Stimulated activated naive B cell treated with anti-CD40 and anti-IgM and Interleukin-4, amounts not matched to agents 10 μg/mL and 1 μg/mL and 100 μg/mL, for 72 hours (primary cell): ENCODE results near the gene AOC1.

Source experiments
- ATAC-seq, 2 donors: fragments of 150-1000 bp; cut with Tn5 transposase; replicated peaks; 2 replicates each; pipeline ENCODE4 v1.10.0; 2021; ENCODE audit warnings: moderate library complexity in 1 of 2
- DNase-seq: peaks from one replicate; pipeline ENCODE4 v3.0.0; 2021
- H3K27ac Mint-ChIP-seq: one replicate; pipeline ENCODE4 v1.8.0; 2022; ENCODE audit warnings: mild to moderate bottlenecking, mixed read lengths
- H3K27me3 Mint-ChIP-seq, 2 donors: one replicate each; pipeline ENCODE4 v1.8.0; 2022; ENCODE audit warnings: mixed read lengths in 2 of 2
- H3K36me3 Mint-ChIP-seq, 2 donors: one replicate each; pipeline ENCODE4 v1.8.0; 2022; ENCODE audit warnings: mixed read lengths in 2 of 2, mild to moderate bottlenecking in 1 of 2
- H3K4me1 Mint-ChIP-seq, 2 donors: one replicate each; pipeline ENCODE4 v1.8.0; 2022; ENCODE audit warnings: mixed read lengths in 2 of 2, mild to moderate bottlenecking in 1 of 2
- H3K4me3 Mint-ChIP-seq, 2 donors: one replicate each; pipeline ENCODE4 v1.8.0; 2022; ENCODE audit warnings: mild to moderate bottlenecking in 2 of 2, mixed read lengths in 2 of 2, moderate library complexity in 1 of 2
- H3K9me3 Mint-ChIP-seq, 2 donors: one replicate each; pipeline ENCODE4 v1.8.0; 2022; ENCODE audit warnings: mixed read lengths in 2 of 2, mild to moderate bottlenecking in 1 of 2

AOC1 gene

GRCh38 chr7:150877536-150877935 is 25.2 kb downstream of the AOC1 start:
- peaks cover 27 to 42% of the 10 kb centered on the region in 2 donors for H3K27me3 Mint-ChIP-seq
- ATAC-seq (no peak), DNase-seq (no peak)
- no peak overlapping the region for H3K4me3 Mint-ChIP-seq
- peaks cover 2 to 11% of the 10 kb centered on the region in 2 donors for H3K36me3 Mint-ChIP-seq
- H3K9me3 Mint-ChIP-seq, result peaks cover 21 to 29% of the 10 kb centered on the region in 2 donors
- H3K27ac Mint-ChIP-seq, result no peak overlapping the region
- H3K4me1 Mint-ChIP-seq, result peaks cover 0 to 5% of the 10 kb centered on the region in 2 donors

- Mint-ChIP-seq H3K27me3 (peaks cover 26 to 36% of the 10 kb centered on the region in 2 donors), H3K9me3 (peaks cover 29 to 30% of the 10 kb centered on the region in 2 donors), H3K36me3 (peaks cover 2 to 11% of the 10 kb centered on the region in 2 donors), H3K4me3 (no peak overlapping the region), H3K4me1 (peaks cover 0 to 5% of the 10 kb centered on the region in 2 donors), H3K27ac (no peak overlapping the region)
- ATAC-seq, result no peak
- no peak for DNase-seq
Measured at GRCh38 chr7:150879345-150879744, 27.0 kb downstream of the AOC1 start.

- DNase-seq (no peak), ATAC-seq (no peak)
- peaks cover 32 to 42% of the 10 kb centered on the region in 2 donors for H3K9me3 Mint-ChIP-seq
- no peaks in the 10 kb centered on the region for H3K4me1 Mint-ChIP-seq
- peaks cover 2 to 16% of the 10 kb centered on the region in 2 donors for H3K36me3 Mint-ChIP-seq
- H3K27me3 Mint-ChIP-seq, result peaks cover 13 to 21% of the 10 kb centered on the region in 2 donors
- no peak overlapping the region for H3K27ac Mint-ChIP-seq
- no peak overlapping the region for H3K4me3 Mint-ChIP-seq
Measured at GRCh38 chr7:150881189-150881588, 28.9 kb downstream of the AOC1 start.

DNA sequence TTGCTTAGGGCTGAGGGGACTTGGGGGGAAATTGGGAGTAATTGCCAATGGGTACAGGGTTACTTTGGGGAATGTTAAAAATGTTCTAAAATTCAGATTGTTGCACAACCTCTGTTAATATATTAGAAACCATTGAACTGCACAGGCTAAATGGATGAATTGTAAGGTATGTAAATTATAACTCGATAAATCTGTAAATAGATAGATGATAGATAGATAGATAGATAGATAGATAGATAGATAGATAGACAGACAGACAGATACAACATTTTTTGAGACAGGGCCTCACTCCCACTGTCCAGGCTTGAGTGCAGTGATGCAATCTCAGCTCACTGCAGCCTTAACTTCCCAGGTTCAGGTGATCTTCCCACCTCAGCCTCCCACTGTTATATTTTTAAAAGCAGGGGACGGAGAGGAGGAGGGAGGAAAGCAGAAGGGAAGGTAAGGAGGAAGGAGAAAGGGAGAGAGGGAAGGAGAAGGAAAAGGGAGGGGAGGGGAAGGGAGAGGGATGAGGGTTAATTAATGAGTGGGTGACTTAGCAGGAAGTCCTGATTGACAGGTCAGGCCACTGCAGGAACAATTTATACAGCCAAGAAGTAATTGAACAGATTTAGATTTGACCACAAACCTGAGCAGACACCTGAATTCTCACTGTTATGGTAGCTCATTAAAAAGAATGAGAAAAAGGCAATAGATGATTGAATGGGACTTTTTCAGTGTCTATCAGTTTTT is 38.7 kb downstream of the AOC1 start:
- H3K36me3 Mint-ChIP-seq, result peaks cover 0 to 4% of the 10 kb centered on the region in 2 donors
- DNase-seq, result no peak
- H3K4me3 Mint-ChIP-seq, result no peak overlapping the region
- peaks cover 8 to 17% of the 10 kb centered on the region in 2 donors for H3K27me3 Mint-ChIP-seq
- H3K9me3 Mint-ChIP-seq, result peaks cover 13 to 15% of the 10 kb centered on the region in 2 donors
- H3K4me1 Mint-ChIP-seq, result peaks cover 0 to 5% of the 10 kb centered on the region in 2 donors
- H3K27ac Mint-ChIP-seq, result no peak overlapping the region
- no peak for ATAC-seq

DNA sequence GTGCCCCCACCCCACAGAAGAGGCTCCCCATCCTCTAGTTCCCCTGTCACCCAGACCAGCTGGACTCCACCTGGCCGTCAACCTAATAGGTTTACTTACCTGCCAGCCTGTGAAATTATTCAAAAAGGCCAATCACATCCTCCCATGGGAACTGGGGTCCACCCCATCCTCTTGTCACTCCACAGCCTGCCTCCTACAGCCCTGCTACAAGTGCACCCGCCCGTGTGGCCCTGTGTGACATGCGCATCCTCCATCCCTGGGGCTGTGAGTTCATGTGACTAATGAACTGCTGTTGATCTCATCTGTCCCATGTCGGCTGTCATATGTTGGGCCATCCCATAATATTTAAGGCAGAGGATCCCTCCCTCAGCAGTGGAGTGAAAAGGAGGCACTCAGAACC is 39.4 kb downstream of the AOC1 start:
- ATAC-seq (peak in 1 of 2 donors; percentile 54), DNase-seq (no peak)
- Mint-ChIP-seq H3K36me3 (peaks cover 0 to 4% of the 10 kb centered on the region in 2 donors), H3K9me3 (peaks cover 9 to 13% of the 10 kb centered on the region in 2 donors), H3K27me3 (peaks cover 14 to 25% of the 10 kb centered on the region in 2 donors), H3K27ac (no peak overlapping the region), H3K4me3 (no peak overlapping the region), H3K4me1 (peaks cover 0 to 6% of the 10 kb centered on the region in 2 donors)

DNA sequence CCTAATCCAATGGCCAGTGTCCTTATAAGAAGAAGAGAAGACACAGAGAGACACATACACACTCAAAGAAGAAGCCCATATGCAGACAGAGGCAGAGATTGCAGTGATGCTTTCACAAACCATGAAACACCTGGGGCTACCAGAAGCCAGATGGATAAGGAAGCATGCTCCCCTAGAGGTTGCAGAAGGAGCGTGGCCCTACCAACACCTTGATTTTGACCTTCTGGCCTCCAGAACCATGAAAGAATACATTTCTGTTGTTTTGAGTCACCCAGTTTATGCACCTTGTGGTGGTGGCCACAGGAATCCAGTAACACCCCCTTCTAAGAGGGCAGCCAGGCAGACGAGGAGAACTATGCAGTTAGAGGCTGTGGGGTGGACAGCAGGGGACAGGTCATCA is 43.5 kb downstream of the AOC1 start:
- H3K4me3 Mint-ChIP-seq, result no peak overlapping the region

GRCh38 chr7:150896562-150897209 is 44.4 kb downstream of the AOC1 start:
- H3K9me3 Mint-ChIP-seq, result peaks cover 4 to 9% of the 10 kb centered on the region in 2 donors
- no peak overlapping the region for H3K27ac Mint-ChIP-seq
- DNase-seq (no peak), ATAC-seq (no peak)
- peaks cover 45 to 51% of the 10 kb centered on the region in 2 donors for H3K27me3 Mint-ChIP-seq
- H3K4me1 Mint-ChIP-seq, result peaks cover 19 to 21% of the 10 kb centered on the region in 2 donors
- no peak overlapping the region for H3K4me3 Mint-ChIP-seq
- H3K36me3 Mint-ChIP-seq, result peaks cover 0 to 4% of the 10 kb centered on the region in 2 donors

More for the DNA sequence above, 43.5 kb downstream of the AOC1 start:
- Mint-ChIP-seq H3K9me3 (peaks cover 4 to 9% of the 10 kb centered on the region in 2 donors), H3K27ac (no peak overlapping the region), H3K27me3 (peaks cover 36 to 42% of the 10 kb centered on the region in 2 donors), H3K36me3 (peaks cover 0 to 4% of the 10 kb centered on the region in 2 donors), H3K4me1 (peaks cover 19 to 21% of the 10 kb centered on the region in 2 donors)
- no peak for ATAC-seq
- DNase-seq, result no peak

DNA sequence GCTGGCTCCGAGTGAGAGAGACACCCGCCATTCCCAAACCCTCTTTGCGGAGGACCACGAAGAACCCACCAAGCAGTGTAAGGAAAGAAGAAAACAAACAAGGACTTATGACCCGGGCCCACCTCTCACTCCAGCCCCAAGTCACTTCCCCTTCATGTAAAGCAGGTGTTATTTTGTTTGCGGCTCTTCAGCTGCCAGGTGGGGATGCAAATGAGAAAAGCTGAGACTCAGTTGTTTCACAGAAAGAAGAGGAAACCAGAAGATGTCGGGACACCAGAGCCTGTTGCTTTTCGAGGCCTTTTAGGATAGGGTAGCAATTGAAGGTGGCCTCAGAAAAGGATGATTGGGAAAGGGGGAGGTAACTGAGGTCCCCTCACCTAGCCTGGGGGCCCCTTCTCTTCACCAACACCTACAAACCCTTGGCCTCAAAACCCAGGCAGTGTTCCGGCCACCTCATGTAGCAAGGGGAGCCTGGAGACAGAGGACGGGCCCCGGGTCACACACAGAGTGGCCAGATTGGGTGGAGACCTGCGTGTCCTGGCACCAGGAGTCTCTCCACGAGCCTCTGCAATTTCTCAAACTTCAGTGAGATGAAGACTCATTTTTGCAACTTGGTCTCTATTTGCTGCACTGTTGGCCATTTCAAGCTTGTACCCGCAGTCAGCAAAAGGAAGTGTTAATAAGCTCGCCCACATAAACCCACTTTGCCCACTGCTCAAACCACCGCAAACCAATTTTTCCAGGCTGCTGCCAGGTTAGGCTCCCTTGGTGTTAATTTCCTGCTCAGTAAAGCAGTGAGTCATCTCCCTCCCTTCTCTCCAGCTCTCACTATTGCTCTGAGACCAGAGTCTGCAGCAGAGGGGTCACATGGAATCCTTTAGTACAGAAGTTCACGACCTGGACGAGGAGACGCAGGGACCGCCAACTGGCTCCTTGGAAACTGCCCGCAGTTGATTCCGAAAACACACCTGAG is 45.5 kb downstream of the AOC1 start:
- no peak for DNase-seq
- peak; percentile 61 to 73 for ATAC-seq
- no peak overlapping the region for H3K27ac Mint-ChIP-seq
- H3K36me3 Mint-ChIP-seq, result peaks cover 0 to 4% of the 10 kb centered on the region in 2 donors
- H3K27me3 Mint-ChIP-seq, result peaks cover 55 to 62% of the 10 kb centered on the region in 2 donors
- H3K4me1 Mint-ChIP-seq, result peaks cover 19 to 21% of the 10 kb centered on the region in 2 donors
- peaks cover 4 to 9% of the 10 kb centered on the region in 2 donors for H3K9me3 Mint-ChIP-seq
- H3K4me3 Mint-ChIP-seq, result no peak overlapping the region

DNA sequence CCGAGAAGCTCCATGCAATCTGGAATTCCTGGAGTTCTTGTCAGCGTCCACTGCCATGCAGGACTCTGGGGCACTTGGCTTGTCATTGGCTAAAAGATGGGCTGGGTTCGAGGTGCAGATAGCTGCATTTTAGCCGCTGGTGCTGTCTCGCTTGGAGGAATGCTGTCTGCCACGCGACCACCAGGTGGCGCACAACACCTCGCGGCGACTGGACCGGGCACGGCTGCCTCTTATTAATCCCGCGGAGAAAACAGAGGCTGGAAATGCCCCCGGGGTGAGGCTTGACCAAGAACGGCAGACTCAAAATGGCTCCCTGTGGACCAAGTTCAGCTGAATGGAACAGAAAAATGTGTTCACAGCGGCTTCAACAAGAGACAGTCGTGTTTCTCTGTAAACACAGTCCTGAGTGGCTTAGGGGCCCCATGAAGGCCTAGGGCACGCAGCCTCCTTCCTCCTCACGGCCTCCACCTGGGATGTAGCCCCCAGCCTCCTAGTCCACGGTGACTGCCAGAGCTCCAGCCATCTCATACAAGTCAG is 46.2 kb downstream of the AOC1 start:
- no peaks in the 10 kb centered on the region for H3K36me3 Mint-ChIP-seq
- peaks cover 61 to 69% of the 10 kb centered on the region in 2 donors for H3K27me3 Mint-ChIP-seq
- peaks cover 4 to 6% of the 10 kb centered on the region in 2 donors for H3K9me3 Mint-ChIP-seq
- no peak overlapping the region for H3K4me3 Mint-ChIP-seq
- H3K27ac Mint-ChIP-seq, result no peak overlapping the region
- ATAC-seq (peak; percentile 82), DNase-seq (peak; percentile 52)
- H3K4me1 Mint-ChIP-seq, result peaks cover 22 to 25% of the 10 kb centered on the region in 2 donors

- H3K36me3 Mint-ChIP-seq, result no peaks in the 10 kb centered on the region
- no peaks in the 10 kb centered on the region for H3K9me3 Mint-ChIP-seq
- no peak overlapping the region for H3K4me3 Mint-ChIP-seq
- ATAC-seq (no peak), DNase-seq (no peak)
- H3K4me1 Mint-ChIP-seq, result peaks cover 22 to 28% of the 10 kb centered on the region in 2 donors
- peaks cover 71 to 81% of the 10 kb centered on the region in 2 donors for H3K27me3 Mint-ChIP-seq
- H3K27ac Mint-ChIP-seq, result no peak overlapping the region
Measured at GRCh38 chr7:150900675-150901074, 48.4 kb downstream of the AOC1 start.

DNA sequence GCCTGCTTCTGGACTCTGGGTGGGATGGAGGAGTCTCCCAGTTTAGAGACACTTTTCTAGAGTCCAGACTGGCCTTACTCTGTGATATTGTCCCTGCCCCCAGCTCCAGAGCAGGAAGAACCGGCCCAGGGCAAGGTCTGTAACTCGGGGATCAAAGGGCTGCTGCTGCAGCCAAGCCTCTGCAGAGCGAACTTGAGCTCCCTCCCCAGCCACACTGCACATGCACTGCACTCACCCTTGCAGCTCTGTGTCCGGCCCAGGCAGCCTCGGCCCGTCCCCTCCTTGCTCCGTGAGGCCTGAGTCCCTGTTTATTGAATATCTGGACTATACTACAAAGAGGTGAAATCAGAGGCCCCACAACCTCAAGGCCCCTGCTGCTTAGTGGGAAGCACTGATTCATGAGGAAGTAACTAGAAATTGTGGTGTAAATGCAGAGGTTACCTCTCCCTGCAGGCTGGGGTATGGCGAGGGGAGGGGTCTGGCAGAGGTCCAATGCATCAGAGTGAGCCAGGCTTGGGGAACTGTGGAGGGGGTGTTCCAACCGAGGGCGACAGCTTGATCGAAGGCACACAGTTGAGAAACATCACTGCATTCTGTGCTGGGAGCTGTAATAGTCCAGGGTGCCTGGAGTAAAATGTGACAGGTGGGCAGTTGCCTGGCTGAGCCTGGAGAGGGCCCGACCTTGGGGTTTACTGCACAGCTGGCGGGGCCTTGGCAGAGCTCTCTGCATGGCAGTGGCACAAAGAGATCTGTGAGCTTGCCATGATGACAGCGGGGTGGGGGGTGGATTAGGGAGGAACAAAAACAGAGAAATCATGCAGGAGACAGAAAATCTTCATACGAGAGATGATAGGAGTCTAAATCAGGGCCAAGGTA is 49.1 kb downstream of the AOC1 start:
- H3K27me3 Mint-ChIP-seq, result peaks cover 69 to 81% of the 10 kb centered on the region in 2 donors
- no peak for DNase-seq
- H3K27ac Mint-ChIP-seq, result no peak overlapping the region
- H3K4me1 Mint-ChIP-seq, result peaks cover 19 to 28% of the 10 kb centered on the region in 2 donors
- no peaks in the 10 kb centered on the region for H3K36me3 Mint-ChIP-seq
- H3K4me3 Mint-ChIP-seq, result no peak overlapping the region
- no peaks in the 10 kb centered on the region for H3K9me3 Mint-ChIP-seq
- ATAC-seq, result no peak

DNA sequence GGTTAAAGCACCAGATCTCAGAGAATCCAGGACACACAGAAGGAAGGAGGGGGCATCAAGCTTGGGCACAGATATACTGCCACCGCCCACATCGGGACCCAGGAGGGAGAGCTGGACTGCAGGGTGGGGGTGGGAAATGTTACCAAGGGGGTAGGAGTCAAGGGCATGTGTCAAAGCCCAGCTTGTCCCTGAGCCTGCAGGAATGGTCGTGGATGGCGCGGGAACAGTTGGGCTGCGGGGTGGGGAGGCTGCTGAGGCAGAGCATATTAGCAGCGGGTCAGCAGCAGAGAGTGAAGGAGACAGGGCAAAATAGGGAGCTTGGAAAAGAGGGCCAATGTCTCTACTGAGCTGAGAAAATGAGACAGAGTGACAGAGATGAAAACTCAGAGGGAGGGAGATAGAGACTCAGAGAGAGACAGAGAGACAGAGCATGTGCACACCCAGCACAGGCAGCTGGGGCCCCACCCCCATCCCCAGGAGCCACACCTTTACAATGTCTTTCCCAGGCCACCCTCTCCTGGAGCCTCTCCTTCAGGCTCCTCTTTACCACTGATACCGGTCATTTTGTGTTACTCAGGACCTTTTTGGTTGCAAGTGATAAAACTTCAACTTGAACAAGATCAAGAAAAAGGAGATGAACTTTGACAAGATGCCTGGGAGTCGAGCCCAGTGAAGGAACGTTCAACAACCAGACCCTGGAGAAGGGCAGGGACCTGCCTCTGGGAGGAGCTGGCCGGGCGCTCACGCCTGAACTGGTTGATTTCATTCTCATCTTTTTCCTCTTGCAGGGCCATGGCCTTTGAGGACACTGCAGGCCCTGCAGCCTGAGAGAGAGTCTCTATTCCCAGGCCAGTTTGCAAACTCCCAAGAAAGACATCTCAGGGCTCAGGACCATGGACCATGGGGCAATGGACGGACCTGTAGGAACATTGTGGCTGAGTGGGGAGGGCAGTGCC is 50.0 kb downstream of the AOC1 start:
- no peak for ATAC-seq
- Mint-ChIP-seq H3K27me3 (peaks cover 72 to 78% of the 10 kb centered on the region in 2 donors), H3K36me3 (no peaks in the 10 kb centered on the region), H3K4me1 (peaks cover 16 to 24% of the 10 kb centered on the region in 2 donors), H3K9me3 (no peaks in the 10 kb centered on the region), H3K4me3 (no peak overlapping the region), H3K27ac (no peak overlapping the region)
- DNase-seq, result no peak
